ENCODE results near the gene ARL1. TPM values are rescaled to one million over a fixed set of nuclear protein-coding genes. Genes with fewer than 3 reads are reported as not detected.
"Not testable (repeated sequence)": the region's sequence is repeated elsewhere in the genome, so short reads cannot be mapped to it uniquely, and the experiment has no call there.

The ARL1 gene
- total RNA-seq, result 24.7 TPM

DNA sequence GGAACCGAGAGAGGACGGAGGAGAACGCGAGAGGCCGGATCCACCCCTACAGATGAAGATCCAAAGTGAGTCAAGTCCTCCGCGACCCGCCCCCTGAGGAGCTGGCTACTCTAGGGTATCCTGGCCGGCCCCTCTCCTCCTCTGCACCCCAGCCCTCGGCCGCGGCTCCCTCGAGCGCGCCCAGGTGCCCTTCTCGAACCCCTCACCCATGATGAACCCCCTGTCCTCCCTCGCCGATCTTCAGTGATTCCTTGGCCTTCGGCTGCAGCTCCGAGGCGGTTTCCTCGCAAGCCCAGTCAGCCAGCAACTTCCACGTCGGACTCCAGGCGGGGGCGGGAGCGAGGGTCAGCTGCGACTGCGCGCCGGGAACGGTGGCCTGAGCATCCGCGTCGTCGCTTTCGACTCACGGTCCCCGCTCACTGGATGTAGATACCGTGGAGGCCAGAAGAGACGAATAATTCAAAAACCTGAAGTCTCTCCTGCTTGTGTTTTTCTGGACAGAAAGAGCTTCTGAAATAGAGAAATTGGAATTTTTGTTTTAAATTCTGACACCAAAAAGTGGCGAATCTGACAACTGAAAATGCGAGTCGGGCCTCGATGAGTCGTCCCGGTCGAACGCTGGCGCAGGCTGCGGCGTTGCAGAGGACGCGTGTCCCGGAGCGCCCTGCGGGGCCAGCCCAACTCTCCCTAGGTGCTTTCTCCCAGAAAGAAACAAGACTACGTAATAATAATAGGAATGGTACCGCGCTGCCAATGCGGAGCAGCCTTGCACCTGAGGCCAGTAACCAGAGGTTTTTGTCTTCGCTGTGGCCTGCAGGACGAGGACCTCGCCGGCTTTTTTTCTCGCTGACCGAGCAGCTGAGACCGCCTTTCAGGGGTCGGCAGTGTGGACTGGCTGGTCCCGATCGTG lies at the start of gene ARL1:
Gene ARL1 (minus strand): TSS at position 337 of the 910 bp plus-strand sequence. CDS start 127 bp downstream, at position 210.
- Histone ChIP-seq H3K4me1 (ENCODE audit: insufficient read depth, low read length) (peaks cover 22% of the 10 kb centered on the region), H3K9me3 (ENCODE audit: low read depth, low read length) (no peaks in the 10 kb centered on the region), H3K4me3 (ENCODE audit: low read length) (peak within 1 kb of the TSS; percentile 86), H3K27me3 (ENCODE audit: insufficient read depth, low read length) (no peaks in the 10 kb centered on the region)

DNA sequence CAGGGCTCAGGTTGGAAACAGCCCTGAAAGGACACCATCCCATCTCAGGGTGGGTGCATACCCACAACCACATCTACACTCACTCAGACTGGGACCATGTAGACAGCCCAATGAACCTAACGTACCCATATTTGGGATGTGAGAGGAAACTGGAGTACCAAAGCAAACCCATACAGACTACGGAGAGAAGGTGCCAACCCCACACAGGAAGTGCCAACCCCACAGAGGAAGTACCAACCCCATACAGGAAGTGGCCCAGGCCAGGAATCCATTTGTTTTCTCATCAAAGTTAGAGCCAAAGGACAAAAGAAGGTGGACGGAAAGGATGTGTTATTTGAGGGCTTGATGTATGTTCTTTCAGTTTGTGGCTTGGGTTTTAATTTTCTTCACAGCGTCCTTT lies 48.1 kb upstream of the ARL1 start:
- H3K4me3 ChIP-seq (ENCODE audit: low read length), result no peak overlapping the region
- H3K4me1 ChIP-seq (ENCODE audit: insufficient read depth, low read length), result peaks cover 23% of the 10 kb centered on the region
- H3K9me3 ChIP-seq (ENCODE audit: low read depth, low read length), result no peaks in the 10 kb centered on the region

DNA sequence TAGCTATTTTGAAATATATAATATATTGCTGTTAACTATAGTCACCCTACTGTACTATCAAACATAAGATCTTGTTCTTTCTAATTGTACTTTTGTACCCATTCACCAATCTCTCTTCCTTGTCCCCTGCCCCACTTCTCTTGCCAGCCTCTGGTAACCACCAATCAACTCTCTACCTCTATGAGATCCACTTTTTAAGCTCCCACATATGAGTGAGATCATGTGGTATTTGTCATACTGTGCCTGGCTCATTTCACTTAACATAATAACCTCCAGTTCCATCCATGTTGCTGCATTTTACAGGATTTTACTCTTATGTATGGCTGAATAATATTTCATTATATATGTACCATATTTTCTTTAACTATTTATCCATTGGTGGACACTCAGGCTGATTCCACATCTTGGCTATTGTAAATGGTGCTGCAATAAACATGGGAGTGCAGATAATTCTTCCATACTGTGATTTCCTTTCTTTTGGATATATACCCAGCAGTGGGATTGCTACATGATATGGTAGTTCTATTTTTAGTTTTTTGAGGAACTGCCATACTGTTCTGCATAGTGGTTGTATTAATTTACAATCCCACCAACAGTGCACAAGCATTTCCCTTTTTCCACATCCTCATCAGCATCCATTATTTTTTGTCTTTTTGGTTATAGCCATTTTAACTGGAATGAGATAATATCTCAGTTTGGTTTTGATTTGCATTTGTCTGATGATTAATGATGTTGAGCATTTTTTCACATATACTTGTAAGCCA lies 34.1 kb upstream of the ARL1 start:
- Histone ChIP-seq H3K27me3 (ENCODE audit: insufficient read depth, low read length) (no peaks in the 10 kb centered on the region), H3K4me3 (ENCODE audit: low read length) (no peak overlapping the region), H3K4me1 (ENCODE audit: insufficient read depth, low read length) (peaks cover 25% of the 10 kb centered on the region), H3K9me3 (ENCODE audit: low read depth, low read length) (no peaks in the 10 kb centered on the region)

More for the DNA sequence above, 48.1 kb upstream of the ARL1 start:
- no peaks in the 10 kb centered on the region for H3K27me3 ChIP-seq (ENCODE audit: insufficient read depth, low read length)

DNA sequence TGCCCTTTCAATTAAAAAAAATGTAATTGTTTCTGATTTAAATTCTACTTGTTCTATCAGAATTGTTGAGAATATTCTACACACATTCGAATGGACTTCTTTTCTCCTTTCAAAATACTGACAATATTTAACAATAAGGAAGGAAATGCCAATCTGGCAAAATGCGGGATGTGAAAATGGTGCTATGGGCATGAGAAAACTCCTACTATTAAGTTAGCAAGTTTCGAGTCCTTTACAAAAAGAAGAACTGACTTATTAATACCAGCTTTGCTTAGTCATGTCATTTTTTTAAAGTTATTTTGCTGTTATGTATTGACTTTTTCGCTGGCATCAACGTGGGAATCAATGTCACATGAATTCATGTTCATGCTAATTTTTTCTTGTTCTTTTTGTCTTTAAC lies 31.7 kb upstream of the ARL1 start:
- H3K4me3 ChIP-seq (ENCODE audit: low read length), result no peak overlapping the region
- no peaks in the 10 kb centered on the region for H3K27me3 ChIP-seq (ENCODE audit: insufficient read depth, low read length)
- no peaks in the 10 kb centered on the region for H3K9me3 ChIP-seq (ENCODE audit: low read depth, low read length)
- H3K4me1 ChIP-seq (ENCODE audit: insufficient read depth, low read length), result peaks cover 25% of the 10 kb centered on the region

DNA sequence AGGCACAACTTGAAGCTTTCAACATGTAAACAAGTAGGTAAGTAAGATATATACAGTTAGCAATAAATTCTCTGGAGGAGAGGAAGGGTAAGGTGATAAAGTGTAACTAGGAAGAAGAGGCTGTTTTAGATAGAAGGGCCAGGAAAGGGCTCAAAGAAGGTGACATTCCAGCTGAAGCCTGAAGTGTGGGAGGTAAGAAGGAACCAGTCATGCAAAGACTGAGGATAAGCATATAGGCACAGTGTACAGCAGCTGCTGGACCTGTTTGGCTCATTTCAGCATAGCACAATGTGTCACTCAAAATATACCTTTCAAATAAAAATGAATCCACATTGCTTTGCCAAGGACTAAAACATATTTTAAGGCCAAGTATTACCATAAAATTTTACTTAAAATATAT lies 28.6 kb upstream of the ARL1 start:
- Histone ChIP-seq H3K9me3 (ENCODE audit: low read depth, low read length) (no peaks in the 10 kb centered on the region), H3K4me1 (ENCODE audit: insufficient read depth, low read length) (peaks cover 18% of the 10 kb centered on the region), H3K4me3 (ENCODE audit: low read length) (no peak overlapping the region), H3K27me3 (ENCODE audit: insufficient read depth, low read length) (no peaks in the 10 kb centered on the region)

DNA sequence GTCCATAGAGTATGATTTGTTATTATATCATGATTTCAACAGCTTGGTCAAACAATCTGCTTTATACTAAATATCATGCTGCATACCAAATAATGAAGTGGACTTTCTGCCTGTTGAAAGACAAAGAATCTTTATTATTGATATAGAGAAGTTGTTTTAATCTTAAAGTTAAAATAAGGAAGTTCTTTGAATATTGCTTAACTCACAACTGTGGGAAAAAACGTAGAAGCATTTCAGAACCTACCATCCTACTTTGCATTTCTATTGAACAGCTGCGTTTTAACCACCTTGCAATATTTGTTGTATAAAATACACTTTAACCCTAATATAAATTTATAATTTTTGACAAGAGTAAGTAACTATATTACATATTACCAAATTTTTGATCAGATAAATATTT lies 22.9 kb upstream of the ARL1 start:
- H3K27me3 ChIP-seq (ENCODE audit: insufficient read depth, low read length), result no peaks in the 10 kb centered on the region
- no peaks in the 10 kb centered on the region for H3K9me3 ChIP-seq (ENCODE audit: low read depth, low read length)
- no peaks in the 10 kb centered on the region for H3K4me1 ChIP-seq (ENCODE audit: insufficient read depth, low read length)
- H3K4me3 ChIP-seq (ENCODE audit: low read length), result no peak overlapping the region

DNA sequence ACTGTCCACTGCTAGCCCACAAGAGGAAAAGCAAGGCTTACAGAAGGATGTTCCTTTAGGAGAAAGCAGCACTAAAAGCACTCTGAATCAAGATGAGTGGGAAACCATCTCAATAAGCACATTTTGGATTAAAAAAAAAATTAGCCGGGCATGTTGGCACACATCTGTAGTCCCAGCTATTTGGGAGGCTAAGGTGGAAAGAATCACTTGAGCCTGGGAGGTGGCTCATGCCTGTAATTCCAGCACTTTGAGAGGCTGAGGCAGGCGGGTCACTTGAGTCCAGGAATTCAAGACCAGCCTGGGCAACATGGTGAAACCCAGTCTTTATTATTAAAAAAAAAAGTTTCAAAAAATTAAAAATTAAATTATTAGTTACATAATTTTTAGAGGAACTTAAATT lies 17.0 kb upstream of the ARL1 start:
- Histone ChIP-seq H3K4me1 (ENCODE audit: insufficient read depth, low read length) (no peaks in the 10 kb centered on the region), H3K27me3 (ENCODE audit: insufficient read depth, low read length) (no peaks in the 10 kb centered on the region), H3K9me3 (ENCODE audit: low read depth, low read length) (no peaks in the 10 kb centered on the region), H3K4me3 (ENCODE audit: low read length) (no peak overlapping the region)

DNA sequence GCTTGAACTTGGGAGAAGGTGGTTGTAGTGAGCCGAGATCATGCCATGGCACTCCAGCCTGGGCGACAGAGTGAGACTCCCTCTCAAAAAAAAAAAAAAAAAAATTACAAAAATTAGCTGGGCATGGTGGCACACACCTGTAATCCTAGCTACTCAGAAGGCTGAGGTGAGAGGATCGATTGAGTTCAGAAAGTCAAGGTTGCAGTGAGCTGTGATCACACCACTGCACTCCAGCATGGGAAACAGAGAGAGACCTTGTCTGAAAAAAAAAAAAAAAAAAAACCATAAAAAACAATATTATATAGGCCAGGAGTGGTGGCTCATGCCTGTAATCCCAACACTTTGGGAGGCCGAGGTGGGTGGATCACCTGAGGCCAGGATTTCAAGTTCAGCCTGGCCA lies 14.5 kb upstream of the ARL1 start:
- not testable (repeated sequence) for H3K4me3 ChIP-seq (ENCODE audit: low read length); H3K27me3 ChIP-seq (ENCODE audit: insufficient read depth, low read length); H3K9me3 ChIP-seq (ENCODE audit: low read depth, low read length); H3K4me1 ChIP-seq (ENCODE audit: insufficient read depth, low read length)

DNA sequence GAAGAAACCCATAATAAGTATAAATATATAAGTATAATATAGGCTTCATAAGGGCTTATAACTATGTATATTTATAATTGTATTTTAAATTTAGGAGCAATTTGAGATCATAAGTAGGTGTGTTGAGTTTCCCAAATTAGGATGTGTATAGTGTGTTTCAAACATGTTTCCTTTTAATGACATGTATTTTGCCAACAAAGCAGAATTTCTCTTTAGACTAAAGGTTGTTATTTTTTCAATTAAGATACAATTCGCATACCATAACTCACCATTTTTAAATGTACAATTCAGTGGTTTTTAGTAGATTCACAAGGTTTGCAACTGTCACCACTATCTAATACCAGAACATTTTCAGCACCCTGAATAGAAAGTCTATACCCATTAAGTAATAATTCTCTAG lies 7.7 kb upstream of the ARL1 start:
- no peaks in the 10 kb centered on the region for H3K4me1 ChIP-seq (ENCODE audit: insufficient read depth, low read length)
- no peaks in the 10 kb centered on the region for H3K9me3 ChIP-seq (ENCODE audit: low read depth, low read length)
- H3K4me3 ChIP-seq (ENCODE audit: low read length), result no peak overlapping the region

DNA sequence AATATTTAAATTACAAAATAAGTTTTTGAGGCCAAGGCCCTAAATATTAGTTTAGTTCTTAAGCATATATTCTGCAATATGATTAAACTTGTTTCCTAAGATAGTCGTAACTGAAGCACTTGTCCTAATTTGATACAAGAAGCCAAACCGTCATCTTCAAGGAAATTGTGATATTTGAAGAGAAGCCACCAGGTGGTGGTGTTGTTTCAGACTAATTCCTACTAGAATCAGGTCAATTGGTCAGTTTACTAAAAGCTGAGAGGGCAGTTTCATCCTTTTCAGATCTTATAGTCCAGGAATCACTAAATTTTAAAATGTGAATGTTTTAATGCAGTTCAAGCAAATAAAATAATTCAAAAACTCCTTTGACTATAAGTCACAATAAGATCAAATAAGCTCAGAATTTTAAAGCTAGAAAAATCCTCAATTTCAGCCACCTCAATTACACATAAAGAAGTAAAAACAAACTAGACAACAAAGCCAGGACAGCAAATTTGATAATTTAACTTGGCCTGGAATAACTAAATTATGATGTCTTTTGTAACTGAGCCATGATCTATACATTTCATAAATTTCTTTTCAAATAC lies 7.1 kb upstream of the ARL1 start:
- no peaks in the 10 kb centered on the region for H3K4me1 ChIP-seq (ENCODE audit: insufficient read depth, low read length)
- no peak overlapping the region for H3K4me3 ChIP-seq (ENCODE audit: low read length)
- no peaks in the 10 kb centered on the region for H3K27me3 ChIP-seq (ENCODE audit: insufficient read depth, low read length)
- no peaks in the 10 kb centered on the region for H3K9me3 ChIP-seq (ENCODE audit: low read depth, low read length)

More for the DNA sequence above, 7.7 kb upstream of the ARL1 start:
- H3K27me3 ChIP-seq (ENCODE audit: insufficient read depth, low read length), result no peaks in the 10 kb centered on the region

DNA sequence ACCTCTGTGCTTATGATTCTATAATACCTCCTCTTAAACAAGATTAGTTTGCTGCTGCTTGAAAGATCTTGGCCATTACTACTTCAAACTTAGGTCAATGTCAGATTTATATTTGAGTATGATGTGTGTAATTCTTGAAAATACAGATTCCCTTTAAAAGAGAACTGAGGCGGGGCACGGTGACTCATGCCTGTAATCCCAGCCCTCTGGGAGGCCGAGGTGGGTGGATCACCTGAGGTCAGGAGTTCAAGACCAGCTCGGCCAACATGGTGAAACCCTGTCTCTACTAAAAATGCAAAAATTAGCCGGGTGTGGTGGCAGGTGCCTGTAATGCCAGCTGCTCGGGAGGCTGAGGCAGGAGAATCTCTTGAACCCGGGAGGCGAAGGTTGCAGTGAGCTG lies 2.6 kb upstream of the ARL1 start:
- peaks cover 22% of the 10 kb centered on the region for H3K4me1 ChIP-seq (ENCODE audit: insufficient read depth, low read length)
- not testable (repeated sequence) for H3K27me3 ChIP-seq (ENCODE audit: insufficient read depth, low read length); H3K9me3 ChIP-seq (ENCODE audit: low read depth, low read length); H3K4me3 ChIP-seq (ENCODE audit: low read length)

DNA sequence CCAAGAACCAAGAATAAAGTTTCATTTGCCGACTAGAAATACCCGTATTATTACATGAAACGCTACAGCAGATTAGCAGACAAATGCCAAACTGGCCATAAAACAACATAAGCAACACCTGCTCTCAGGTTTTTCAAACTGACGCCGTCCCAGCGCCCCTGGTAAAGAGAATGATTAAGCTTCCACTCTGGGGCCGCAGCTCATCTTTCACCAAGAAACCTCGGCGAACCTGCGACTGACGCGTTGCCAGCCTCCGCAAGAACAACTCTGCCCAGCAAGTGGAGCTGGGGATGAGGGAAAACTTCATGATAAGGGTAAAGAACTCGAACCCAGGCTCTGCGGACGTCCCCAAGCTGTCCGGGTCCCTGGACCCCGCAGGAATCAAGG lies 530 bp downstream of the ARL1 start:
- peak overlapping the region; percentile 86 for H3K4me3 ChIP-seq (ENCODE audit: low read length)
- no peaks in the 10 kb centered on the region for H3K9me3 ChIP-seq (ENCODE audit: low read depth, low read length)
- H3K4me1 ChIP-seq (ENCODE audit: insufficient read depth, low read length), result peaks cover 22% of the 10 kb centered on the region
- H3K27me3 ChIP-seq (ENCODE audit: insufficient read depth, low read length), result no peaks in the 10 kb centered on the region

DNA sequence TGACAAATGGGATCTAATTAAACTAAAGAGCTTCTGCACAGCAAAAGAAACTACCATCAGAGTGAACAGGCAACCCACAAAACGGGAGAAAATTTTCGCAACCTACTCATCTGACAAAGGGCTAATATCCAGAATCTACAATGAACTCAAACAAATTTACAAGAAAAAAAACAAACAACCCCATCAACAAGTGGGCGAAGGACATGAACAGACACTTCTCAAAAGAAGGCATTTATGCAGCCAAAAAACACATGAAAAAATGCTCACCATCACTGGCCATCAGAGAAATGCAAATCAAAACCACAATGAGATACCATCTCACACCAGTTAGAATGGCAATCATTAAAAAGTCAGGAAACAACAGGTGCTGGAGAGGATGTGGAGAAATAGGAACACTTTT lies 16.4 kb downstream of the ARL1 start:
- H3K4me1 ChIP-seq (ENCODE audit: insufficient read depth, low read length); H3K27me3 ChIP-seq (ENCODE audit: insufficient read depth, low read length); H3K4me3 ChIP-seq (ENCODE audit: low read length); H3K9me3 ChIP-seq (ENCODE audit: low read depth, low read length): not testable (repeated sequence)

DNA sequence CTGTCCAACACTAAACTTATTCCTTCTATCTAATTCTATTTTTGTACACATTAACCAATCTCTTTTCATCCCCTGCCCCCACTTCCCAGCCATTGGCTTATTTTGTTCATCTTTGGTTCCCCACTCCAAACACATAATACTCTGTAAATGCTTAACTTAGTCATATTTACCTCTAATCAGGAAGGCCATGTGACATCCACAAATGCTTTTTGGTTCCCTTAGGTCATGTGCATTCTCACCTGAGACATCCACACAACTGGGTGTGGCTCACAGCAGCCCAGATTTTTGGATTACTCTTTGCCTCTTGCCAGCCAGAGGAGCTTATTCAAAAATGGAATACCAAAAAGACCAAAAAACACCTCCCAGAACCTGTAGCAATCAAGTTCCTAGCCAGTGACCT lies 28.4 kb downstream of the ARL1 start:
- Histone ChIP-seq H3K27me3 (ENCODE audit: insufficient read depth, low read length) (no peaks in the 10 kb centered on the region), H3K9me3 (ENCODE audit: low read depth, low read length) (no peaks in the 10 kb centered on the region), H3K4me1 (ENCODE audit: insufficient read depth, low read length) (no peaks in the 10 kb centered on the region)

DNA sequence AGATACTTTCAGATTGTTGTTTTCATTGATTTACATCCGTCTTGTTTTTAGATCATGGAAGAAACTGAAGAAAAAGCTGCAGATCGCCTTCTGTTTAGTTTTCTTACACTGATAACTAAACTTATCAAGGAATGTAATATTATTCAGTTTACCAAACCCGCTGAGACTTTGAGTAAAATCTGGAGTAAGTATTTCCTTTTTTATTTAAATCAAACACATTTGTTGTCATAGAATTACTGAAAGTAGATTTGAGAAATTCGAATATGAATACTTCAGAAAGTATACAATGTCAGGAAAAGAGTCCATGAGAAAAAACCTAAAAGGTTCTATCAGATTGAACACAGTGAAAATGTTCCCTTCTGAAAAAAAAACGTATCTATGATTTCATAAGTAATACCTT lies 32.0 kb downstream of the ARL1 start:
- Histone ChIP-seq H3K4me3 (ENCODE audit: low read length) (no peak overlapping the region), H3K9me3 (ENCODE audit: low read depth, low read length) (no peaks in the 10 kb centered on the region), H3K27me3 (ENCODE audit: insufficient read depth, low read length) (no peaks in the 10 kb centered on the region), H3K4me1 (ENCODE audit: insufficient read depth, low read length) (no peaks in the 10 kb centered on the region)

More for the DNA sequence above, 28.4 kb downstream of the ARL1 start:
- no peak overlapping the region for H3K4me3 ChIP-seq (ENCODE audit: low read length)
